HAP-1 (cell line): ENCODE results near the gene IMMP2L.
A peak's percentile ranks its signal among the peaks of the same experiment; 100 is the strongest.
"Not testable (repeated sequence)": the region's sequence is repeated elsewhere in the genome, so short reads cannot be mapped to it uniquely, and the experiment has no call there.

Source experiments
- DNase-seq, 2 experiments: peaks; one replicate each; pipeline ENCODE4 v3.0.0-alpha.2; 2016 to 2020; ENCODE audit warnings: low spot score in 2 of 2
- H3K27me3 ChIP-seq: fragments of 250-450 bp; sonication (Bioruptor Pico); 2 replicates; pipeline ENCODE4 v1.5.1; 2020; ENCODE audit warnings: low read depth, mild to moderate bottlenecking, moderate library complexity
- H3K36me3 ChIP-seq: fragments of 250-450 bp; sonication (Bioruptor Pico); replicated peaks from 2 replicates; pipeline ENCODE4 v1.5.1; 2020; ENCODE audit warnings: mild to moderate bottlenecking
- H3K4me1 ChIP-seq: fragments of 250-450 bp; sonication (Bioruptor Pico); 2 replicates; pipeline ENCODE4 v1.5.1; 2020; ENCODE audit warnings: mild to moderate bottlenecking
- H3K4me3 ChIP-seq: fragments of 250-450 bp; sonication (Bioruptor Pico); 2 replicates; pipeline ENCODE4 v1.5.1; 2020; ENCODE audit warnings: mild to moderate bottlenecking, moderate library complexity
- H3K9me3 ChIP-seq: fragments of 250-450 bp; sonication (Bioruptor Pico); 2 replicates; pipeline ENCODE4 v1.5.1; 2020; ENCODE audit warnings: mild to moderate bottlenecking, moderate library complexity
- in situ Hi-C: fragments of 300-500 bp; cut with MboI; formaldehyde crosslinking; loops from 3 replicates; pipeline ENCODE4 v1.14.3; 2020; ENCODE audit warnings: low sequenced_read_pairs, inconsistent platforms, mixed read lengths

The IMMP2L gene

DNA sequence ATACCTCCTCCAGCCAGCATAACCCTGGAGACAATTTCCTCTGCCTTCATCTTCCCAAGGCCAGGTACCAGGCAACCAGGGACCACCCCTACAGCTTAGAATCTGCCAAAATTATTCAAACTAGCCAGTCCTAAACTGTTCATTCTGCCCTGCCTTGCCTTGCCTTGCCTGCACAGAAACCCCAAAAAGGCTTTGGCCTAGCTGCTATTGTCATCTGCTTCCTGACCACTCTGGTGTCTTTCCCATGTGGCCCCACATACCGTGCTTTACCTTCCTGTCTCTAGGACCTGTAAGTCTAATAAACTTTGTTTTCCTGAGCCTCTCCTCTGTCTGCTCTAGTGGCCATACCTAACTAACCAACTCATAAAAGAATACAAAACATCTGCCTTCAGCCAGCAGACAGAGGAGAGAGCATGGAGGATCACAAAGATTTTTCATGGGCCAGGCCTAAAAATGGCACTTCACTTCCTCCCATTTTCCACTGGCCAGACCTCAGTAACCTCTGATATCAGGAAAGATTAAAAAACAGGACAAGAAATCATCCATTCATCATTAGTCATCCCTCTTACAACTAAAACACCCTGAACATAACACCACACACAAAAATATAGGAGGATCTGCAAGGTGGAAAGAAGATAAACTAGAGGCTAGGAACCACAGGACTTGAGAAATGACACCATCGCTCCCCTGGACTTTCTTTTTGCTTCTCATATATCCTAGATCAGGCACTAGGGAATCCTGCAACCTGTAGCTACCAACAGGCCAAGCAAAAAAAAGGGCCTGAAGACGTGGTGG, 51.5 kb downstream of the IMMP2L start:
- Histone ChIP-seq H3K36me3 (no peaks in the 10 kb centered on the region), H3K27me3 (no peaks in the 10 kb centered on the region), H3K4me1 (no peaks in the 10 kb centered on the region), H3K9me3 (no peaks in the 10 kb centered on the region), H3K4me3 (no peak overlapping the region)
- no peak for DNase-seq
- in situ Hi-C loops = no loop called here

DNA sequence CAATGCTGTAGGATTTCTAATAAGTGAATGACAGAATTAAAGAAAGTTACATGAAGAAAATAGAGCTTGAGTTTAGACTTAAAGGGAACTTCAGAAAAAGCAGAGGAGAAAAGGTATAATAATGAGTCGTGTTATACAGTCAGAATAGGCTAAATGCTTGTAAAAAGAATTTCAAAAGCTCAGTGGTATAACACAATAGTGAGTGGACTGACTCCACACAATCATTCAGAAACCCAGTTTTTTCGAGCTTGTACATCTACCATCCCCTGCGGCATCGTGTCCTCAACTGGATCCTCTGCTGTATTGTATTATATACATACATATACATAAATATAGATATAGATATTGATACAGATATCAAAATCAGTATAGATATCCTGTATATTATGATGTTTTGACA, 52.2 kb downstream of the IMMP2L start:
- in situ Hi-C loops = no loop called here
- no peak for DNase-seq

GRCh38 chr7:111509288-111509687, 53.0 kb downstream of the IMMP2L start:
- Histone ChIP-seq H3K4me3 (no peak overlapping the region), H3K9me3 (no peaks in the 10 kb centered on the region), H3K4me1 (no peaks in the 10 kb centered on the region), H3K27me3 (no peaks in the 10 kb centered on the region), H3K36me3 (no peaks in the 10 kb centered on the region)
- in situ Hi-C loops = no loop called here
- DNase-seq = no peak

More for the DNA sequence above, 52.2 kb downstream of the IMMP2L start:
- no peaks in the 10 kb centered on the region for H3K9me3 ChIP-seq
- no peaks in the 10 kb centered on the region for H3K36me3 ChIP-seq
- no peaks in the 10 kb centered on the region for H3K27me3 ChIP-seq
- no peaks in the 10 kb centered on the region for H3K4me1 ChIP-seq
- H3K4me3 ChIP-seq = no peak overlapping the region

- Histone ChIP-seq H3K36me3 (no peaks in the 10 kb centered on the region), H3K4me3 (no peak overlapping the region), H3K9me3 (no peaks in the 10 kb centered on the region), H3K27me3 (no peaks in the 10 kb centered on the region), H3K4me1 (no peaks in the 10 kb centered on the region)
- in situ Hi-C loops = no loop called here
- DNase-seq = no peak
Measured at GRCh38 chr7:111508387-111508786, 53.9 kb downstream of the IMMP2L start.

- H3K36me3 ChIP-seq, DNase-seq, in situ Hi-C loops, H3K9me3 ChIP-seq, H3K27me3 ChIP-seq, H3K4me3 ChIP-seq, H3K4me1 ChIP-seq: not testable (repeated sequence)
Measured at GRCh38 chr7:111505422-111505821, 56.9 kb downstream of the IMMP2L start.

DNA sequence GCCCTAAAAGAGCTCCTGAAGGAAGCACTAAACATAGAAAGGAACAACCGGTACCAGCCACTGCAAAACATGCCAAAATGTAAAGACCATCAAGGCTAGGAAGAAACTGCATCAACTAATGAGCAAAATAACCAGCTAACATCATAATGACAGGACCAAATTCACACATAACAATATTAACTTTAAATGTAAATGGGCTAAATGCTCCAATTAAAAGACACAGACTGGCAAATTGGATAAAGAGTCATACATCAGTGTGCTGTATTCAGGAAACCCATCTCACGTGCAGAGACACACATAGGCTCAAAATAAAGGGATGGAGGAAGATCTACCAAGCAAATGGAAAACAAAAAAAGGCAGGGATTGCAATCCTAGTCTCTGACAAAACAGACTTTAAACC, 60.5 kb downstream of the IMMP2L start:
- H3K9me3 ChIP-seq, H3K36me3 ChIP-seq, H3K27me3 ChIP-seq, H3K4me3 ChIP-seq, in situ Hi-C loops, H3K4me1 ChIP-seq, DNase-seq: not testable (repeated sequence)

GRCh38 chr7:111499027-111499426, 63.3 kb downstream of the IMMP2L start:
- no peaks in the 10 kb centered on the region for H3K4me1 ChIP-seq
- no peaks in the 10 kb centered on the region for H3K27me3 ChIP-seq
- no peaks in the 10 kb centered on the region for H3K36me3 ChIP-seq
- no peak overlapping the region for H3K4me3 ChIP-seq
- H3K9me3 ChIP-seq = no peaks in the 10 kb centered on the region
- DNase-seq = no peak
- in situ Hi-C loops = loop anchor here (25.0 kb wide), 1 partner anchor 412 kb away; the partner anchor contains the start of gene LRRN3

DNA sequence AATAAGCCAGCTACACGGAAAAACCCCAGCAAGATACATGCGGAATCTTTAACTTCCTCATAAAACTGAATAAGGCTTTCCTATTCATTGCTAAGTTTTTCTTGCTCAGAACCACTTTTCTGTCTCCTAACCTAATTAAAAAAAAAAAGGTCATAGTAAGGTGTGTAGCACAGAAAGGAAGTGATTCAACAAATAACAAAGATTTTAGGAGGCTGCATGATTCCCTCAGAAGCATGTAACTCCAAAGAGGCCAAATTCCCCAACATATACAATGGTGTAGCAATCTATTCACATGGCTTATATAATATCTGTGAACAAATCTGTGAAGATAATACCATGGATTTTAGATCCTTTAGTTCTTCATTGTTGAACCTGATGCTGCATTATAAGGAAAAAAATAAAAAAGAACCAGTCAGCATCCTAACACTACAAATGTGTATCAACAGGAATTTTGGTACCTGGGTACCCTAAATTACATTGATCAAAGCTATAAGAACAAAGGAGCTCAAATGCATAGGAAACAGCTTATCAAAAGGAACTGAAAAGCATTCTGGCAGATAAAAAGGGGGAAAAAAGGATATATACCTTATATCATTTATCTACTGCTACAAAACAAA, 63.8 kb downstream of the IMMP2L start:
- Histone ChIP-seq H3K4me1 (no peaks in the 10 kb centered on the region), H3K36me3 (no peaks in the 10 kb centered on the region), H3K4me3 (no peak overlapping the region), H3K9me3 (no peaks in the 10 kb centered on the region), H3K27me3 (no peaks in the 10 kb centered on the region)
- no peak for DNase-seq
- in situ Hi-C loops = loop anchor here (25.0 kb wide), 1 partner anchor 411 kb away; the partner anchor contains the start of gene LRRN3

DNA sequence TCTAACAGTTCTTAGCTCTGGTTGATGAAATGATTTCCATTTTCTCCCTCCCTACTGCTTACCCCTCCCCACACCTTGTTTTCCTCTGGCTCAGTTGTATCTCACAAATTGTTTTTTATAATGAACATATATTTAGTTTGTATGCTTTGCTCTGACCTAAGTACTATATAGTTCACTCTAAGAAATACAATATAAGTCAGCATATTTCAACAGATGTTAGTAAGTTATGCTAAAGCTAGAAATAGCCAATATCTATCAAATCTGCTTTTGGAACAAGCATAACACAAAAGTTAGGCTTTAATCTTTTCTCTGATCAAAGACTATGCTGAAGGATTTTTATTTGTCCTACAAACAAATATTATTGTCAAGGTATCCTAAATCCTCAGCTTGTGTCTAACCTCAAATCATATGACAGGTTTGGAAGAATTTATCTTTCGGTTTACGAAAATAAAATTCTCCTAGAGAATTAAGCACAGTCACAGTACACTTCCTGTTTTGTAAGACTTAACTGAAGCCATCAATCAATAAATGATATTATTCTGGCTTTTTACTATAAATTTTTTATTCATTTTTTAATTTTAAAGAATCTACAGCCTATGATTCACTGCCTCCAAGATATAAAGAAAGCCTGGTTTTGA, 67.0 kb downstream of the IMMP2L start:
- no peak for DNase-seq
- Histone ChIP-seq H3K4me1 (no peaks in the 10 kb centered on the region), H3K4me3 (no peak overlapping the region), H3K27me3 (no peaks in the 10 kb centered on the region), H3K36me3 (no peaks in the 10 kb centered on the region), H3K9me3 (no peaks in the 10 kb centered on the region)
- in situ Hi-C loops = loop anchor here (25.0 kb wide), 1 partner anchor 408 kb away; the partner anchor contains the start of gene LRRN3

DNA sequence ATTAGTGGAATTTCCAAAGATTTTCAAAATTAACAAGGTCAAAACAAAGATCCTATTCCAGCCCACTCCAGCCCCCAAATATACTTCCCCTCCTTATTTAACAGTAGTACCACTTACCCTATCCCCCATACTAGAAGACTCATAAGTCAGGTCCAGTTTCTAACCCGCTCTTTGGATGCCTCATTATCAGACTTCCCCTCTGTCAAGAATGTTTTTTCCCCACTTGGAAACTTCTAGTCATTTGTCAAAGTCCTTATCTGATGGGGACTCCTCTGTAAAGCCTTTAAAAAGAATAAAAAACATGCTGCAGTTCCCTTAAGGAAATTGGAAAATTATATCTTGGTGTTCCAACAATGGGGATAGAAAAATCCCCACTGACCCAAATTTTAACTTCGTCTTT, 70.1 kb downstream of the IMMP2L start:
- Histone ChIP-seq H3K4me3 (no peak overlapping the region), H3K27me3 (no peaks in the 10 kb centered on the region), H3K36me3 (no peaks in the 10 kb centered on the region), H3K4me1 (no peaks in the 10 kb centered on the region), H3K9me3 (no peaks in the 10 kb centered on the region)
- no peak for DNase-seq
- in situ Hi-C loops = loop anchor here (25.0 kb wide), 1 partner anchor 405 kb away; the partner anchor contains the start of gene LRRN3

DNA sequence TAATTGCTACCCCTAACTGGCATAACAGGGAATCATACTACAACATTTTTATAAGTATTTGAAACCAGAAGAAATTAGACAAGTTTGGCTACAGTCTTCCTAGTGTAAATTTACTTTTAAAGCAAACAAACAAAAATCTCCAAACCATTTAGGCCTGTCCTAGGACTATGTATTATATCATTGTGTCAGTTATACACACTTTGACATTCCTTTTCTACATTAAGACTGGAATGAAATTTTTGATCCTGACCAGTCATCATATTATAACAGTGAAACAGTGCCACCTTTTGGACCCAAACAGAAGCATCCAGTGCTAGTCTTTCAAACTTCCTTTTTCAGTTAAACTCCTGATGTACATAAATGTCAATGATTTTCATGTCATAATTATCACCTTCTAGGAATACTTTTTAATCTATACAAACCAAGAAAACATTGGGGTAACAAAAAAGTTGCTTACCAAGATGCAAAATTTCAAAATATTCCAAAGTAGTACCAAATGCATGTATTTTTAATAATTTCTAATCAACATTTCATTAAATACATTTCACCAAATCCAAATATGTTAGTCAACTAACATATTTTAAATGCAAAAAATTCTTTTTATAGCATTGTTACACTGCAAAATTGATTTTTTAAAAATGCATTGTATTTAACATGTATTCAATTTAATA, 75.7 kb downstream of the IMMP2L start:
- Histone ChIP-seq H3K4me1 (no peaks in the 10 kb centered on the region), H3K27me3 (no peaks in the 10 kb centered on the region), H3K4me3 (no peak overlapping the region), H3K36me3 (no peaks in the 10 kb centered on the region), H3K9me3 (no peaks in the 10 kb centered on the region)
- in situ Hi-C loops = loop anchor here (25.0 kb wide), 1 partner anchor 399 kb away; the partner anchor contains the start of gene LRRN3
- DNase-seq = peak; percentile 33 to 68

DNA sequence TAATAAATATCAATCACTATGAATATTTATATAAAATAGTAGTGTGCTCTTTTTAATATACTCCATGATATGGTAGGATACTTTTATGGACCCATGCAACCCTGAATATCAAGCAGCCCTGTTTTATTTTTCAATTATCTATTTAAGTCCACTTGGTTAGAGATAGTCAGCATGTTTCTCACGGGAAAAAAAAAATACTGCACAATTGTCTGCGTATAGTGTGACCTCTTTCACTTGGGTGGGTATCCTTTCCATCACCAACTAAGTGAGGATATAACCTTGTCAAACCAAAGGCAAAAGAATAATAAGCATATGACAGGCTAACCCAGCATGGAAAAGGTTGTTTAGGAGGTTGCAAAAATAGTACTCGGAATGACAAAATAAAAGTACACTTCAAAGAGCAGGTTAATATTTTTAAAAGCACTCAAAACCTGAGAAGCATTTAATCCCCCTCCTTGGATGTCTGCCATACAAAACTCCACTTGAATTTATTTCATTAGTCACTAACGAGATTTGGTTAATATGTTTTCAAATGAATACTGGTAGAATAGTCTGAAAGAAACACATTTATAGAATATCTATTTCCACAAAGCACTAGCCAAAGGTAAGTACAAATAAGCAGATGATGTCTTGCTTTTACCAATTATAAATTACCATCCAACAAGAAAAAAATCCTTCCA, 76.5 kb downstream of the IMMP2L start:
- no peaks in the 10 kb centered on the region for H3K4me1 ChIP-seq
- H3K4me3 ChIP-seq = no peak overlapping the region
- no peaks in the 10 kb centered on the region for H3K9me3 ChIP-seq
- no peaks in the 10 kb centered on the region for H3K36me3 ChIP-seq
- H3K27me3 ChIP-seq = no peaks in the 10 kb centered on the region
- in situ Hi-C loops = loop anchor here (25.0 kb wide), 1 partner anchor 399 kb away; the partner anchor contains the start of gene LRRN3
- no peak for DNase-seq

- H3K36me3 ChIP-seq = no peaks in the 10 kb centered on the region
- H3K4me3 ChIP-seq = no peak overlapping the region
- H3K9me3 ChIP-seq = no peaks in the 10 kb centered on the region
- no peaks in the 10 kb centered on the region for H3K27me3 ChIP-seq
- in situ Hi-C loops = loop anchor here (25.0 kb wide), 1 partner anchor 396 kb away; the partner anchor contains the start of gene LRRN3
- no peak for DNase-seq
- no peaks in the 10 kb centered on the region for H3K4me1 ChIP-seq
Measured at GRCh38 chr7:111483078-111483477, 79.2 kb downstream of the IMMP2L start.
